ENCODE data around the gene SHROOM4.

GRCh38 chrX:50615570-50616158, 198.3 kb downstream of the SHROOM4 start:
- TF ChIP-seq CTCF (IDR thresholded peaks at IDR 0.05) (no peak), POLR2A (IDR thresholded peaks at IDR 0.05) (no peak)

Measured in body of pancreas (tissue), 4 donors.